Measurements from ENCODE around the gene TOR1AIP2.
"Not testable (repeated sequence)": the region's sequence is repeated elsewhere in the genome, so short reads cannot be mapped to it uniquely, and the experiment has no call there.

TOR1AIP2 gene

DNA sequence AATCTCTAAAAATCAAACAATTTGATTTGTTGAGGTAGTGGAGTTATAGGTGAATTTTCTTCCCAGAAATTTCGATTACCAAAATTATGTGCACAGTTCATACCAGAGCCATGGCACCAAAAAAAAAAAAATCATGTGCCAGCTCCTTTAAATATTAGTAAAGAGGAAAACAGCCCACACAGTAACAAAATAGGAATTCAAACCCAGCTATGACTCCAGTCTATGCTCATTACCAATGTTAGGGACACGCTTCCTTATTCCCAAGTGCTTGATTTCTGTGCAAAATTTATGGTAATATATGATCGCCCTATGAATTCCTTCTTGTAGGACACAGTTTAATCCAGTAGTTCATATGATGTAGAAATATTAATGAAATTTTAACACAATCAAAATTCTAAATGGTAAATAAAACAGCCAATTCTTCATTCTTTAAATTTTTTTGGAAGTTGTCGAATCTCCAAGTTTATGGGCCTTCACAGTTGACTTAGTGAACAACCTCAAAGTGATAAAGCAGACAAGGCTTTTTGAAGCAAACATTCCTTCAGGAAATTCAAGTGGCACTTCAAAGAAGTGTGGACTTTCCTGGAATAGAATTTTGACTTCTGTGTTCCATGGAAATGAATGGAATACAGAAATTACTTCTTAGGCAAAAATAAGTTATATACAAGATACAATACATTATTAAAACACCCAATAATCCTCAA is 1.9 kb downstream of the TOR1AIP2 start:
- DNase-seq (ENCODE audit: low read depth): no peak

DNA sequence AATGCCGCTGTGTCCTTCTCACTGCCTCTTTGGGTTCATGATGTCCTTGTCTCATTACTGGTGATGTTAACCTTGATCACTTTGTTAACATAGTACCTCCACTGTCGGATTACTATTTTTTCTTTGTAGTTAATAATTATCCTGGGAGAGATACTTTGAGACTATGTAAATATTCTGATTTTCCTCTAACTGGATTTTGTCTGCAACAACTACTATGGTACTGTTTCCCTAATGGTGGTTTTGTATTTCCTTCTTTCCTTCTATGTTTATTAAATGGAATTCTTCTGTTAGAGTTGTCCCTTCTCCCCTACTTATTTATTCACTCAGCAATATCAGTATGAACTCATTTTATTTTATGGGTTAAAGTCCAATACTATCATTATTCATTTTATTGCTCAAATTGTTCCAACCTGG is 4.2 kb downstream of the TOR1AIP2 start:
- DNase-seq (ENCODE audit: low read depth): no peak

DNA sequence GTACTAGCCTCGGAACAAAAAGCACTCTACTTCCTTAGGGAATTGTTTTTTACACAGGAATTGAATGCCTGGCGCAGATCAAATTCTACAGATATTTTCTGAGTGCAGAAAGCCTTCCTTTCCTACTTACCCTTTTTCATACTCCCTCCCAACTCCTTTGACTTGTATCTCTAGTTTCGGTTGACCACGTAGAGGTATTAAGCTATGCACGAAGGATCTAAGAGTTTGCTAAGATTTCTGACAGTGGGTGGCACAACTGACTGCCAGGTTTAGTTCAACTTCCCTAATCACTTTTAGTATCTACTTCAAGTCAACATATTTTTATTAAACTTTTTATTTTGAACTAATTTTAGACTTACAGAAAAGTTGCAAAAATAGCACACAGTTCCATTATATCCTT is 5.0 kb downstream of the TOR1AIP2 start:
- no peak for DNase-seq (ENCODE audit: low read depth)

DNA sequence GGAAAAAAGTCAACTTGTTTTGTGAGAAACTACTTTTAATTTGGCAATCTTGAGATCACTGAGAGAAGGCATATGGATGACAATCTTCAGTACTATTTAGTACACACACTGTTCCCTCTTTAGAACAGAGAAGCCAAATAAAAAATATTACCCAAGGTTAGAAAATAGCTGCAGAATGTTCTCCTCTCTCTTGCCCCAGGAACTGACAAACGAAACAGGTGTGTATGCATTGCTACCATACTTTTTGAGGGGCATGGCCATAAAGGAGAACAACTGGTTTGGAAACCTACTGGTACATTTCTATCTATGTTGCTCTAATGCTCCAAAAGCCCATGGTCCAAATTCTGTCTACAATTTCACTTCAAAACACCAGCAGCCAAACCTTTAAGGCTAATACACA is 5.7 kb downstream of the TOR1AIP2 start:
- no peak for DNase-seq (ENCODE audit: low read depth)

DNA sequence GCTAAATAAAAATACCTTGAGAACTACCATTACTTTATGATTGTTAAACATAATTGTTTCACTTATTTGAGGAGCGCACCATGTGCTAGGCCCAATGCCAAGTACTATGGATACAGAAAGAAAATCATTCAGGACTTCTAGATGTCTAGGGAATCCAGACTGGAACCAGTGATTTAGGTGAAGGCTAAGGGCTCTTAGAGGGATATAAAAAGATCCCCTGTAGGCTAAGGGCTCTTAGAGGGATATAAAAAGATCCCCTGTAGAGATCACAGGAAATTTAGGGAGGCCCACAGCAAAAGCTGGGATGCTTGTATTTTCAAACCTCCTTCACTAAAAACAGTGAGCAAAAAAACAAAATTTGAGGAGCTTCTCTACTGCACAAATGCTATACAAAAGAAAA is 6.7 kb downstream of the TOR1AIP2 start:
- no peak for DNase-seq (ENCODE audit: low read depth)

DNA sequence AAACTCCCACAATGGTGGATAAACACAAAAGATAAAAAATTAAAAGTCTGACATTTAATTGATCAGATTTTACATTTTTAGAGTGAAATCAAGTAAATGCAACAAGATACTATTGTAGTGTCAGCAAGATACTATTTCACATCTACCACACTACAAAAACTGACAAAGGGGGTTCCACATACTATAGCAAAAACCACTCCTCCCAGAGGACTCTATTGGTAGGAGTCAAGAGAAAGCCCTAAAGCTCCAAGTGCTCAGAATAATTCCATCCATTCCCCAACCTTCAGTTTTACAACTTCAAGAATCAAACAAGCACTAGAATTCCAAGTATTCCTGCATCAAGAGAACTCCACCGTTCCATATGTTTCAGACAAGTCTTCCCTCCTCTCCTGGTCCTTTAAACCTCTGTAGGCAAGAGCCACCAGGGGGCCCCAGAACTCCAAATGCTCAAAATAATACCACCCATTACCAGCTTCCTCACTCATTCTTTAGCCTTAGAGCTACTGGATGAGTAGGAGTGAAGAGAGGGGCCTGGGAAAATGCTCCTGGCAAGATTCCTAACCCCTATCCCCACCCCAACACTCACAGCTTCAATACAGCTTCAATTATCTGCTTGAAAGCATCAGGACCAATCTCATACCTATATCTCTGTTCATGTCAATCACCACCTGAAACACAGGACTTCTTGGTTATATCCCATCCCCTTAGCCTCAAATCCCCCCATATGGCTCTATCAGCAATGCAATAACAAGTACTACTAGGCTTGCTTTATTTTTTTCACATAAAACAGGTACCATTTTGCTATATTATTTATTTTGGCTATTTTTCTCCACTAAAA is 9.9 kb downstream of the TOR1AIP2 start:
- DNase-seq (ENCODE audit: low read depth): no peak

DNA sequence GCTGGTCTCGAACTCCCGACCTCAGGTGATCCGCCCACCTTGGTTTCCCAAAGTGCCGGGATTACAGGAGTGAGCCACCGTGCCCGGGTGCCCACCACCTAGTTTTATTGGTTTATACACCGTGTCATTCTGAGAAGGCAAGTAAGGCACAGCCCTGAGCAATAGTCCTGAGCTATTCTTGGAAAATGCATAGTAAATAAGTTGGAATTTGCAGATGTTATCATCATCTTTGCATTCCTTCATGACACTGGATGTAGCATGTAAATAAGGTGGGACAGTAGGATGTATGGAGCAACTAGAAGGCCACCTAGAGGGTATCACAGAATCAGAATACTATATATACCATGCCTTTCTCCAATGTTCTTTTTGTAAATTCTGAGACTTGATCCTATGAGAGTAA is 11.0 kb downstream of the TOR1AIP2 start:
- DNase-seq (ENCODE audit: low read depth): no peak

DNA sequence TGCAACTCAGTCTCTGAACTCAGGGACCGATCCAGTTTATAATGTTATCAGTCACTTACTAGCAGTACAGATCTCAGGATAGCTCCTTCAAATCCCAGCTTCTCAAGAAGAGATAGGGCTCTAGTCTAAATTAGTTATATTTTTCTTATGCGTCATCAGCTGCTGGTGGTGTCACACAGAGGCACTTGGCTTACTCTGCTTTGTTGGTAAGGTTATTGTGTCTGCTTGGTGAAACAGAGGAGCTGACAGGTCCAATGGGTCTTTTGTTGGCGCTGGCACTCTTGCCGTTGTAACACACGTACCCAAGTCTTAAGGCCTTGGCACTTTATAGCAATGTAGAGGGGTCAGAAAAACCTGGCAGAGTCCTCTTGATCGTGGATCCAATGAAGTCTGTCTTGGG is 12.2 kb downstream of the TOR1AIP2 start:
- no peak for DNase-seq (ENCODE audit: low read depth)

DNA sequence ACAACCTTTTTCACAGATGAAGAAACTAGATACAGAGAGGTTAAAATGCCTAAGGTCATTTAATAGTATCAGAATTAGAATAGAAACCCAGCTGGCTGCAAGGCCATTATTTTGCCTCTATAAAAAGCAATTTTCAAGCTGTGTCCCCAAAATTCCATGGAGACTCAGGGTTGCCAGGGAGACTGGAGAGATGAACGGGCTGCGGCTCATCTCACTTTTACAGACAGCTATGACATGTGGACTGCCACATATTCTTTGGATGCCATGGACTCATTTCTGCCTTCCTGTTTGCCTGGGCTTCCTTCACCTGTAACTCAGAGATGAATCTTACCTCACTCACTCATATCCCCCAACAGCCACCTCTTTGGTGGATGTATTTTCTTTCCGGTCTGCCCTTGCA is 17.0 kb downstream of the TOR1AIP2 start:
- no peak for DNase-seq (ENCODE audit: low read depth)

DNA sequence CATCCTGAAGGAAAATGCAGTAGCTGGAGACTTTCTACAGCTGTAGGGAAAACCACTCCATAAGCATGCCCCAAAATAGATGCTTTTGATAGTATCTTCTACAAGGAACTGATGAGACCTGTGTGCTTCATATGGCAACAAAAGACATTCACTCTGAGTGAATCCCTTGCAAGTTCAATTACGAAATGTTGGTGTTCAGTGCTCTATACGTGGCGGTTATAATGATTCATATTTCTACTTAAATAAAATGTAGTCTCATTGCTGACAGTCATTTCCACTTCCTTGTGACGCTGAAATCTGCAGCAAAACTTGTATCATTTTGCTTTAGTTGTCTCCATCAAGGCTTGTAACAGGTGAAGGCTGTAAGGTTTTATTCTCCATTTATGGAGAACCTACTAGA is 20.6 kb downstream of the TOR1AIP2 start:
- no peak for DNase-seq (ENCODE audit: low read depth)

DNA sequence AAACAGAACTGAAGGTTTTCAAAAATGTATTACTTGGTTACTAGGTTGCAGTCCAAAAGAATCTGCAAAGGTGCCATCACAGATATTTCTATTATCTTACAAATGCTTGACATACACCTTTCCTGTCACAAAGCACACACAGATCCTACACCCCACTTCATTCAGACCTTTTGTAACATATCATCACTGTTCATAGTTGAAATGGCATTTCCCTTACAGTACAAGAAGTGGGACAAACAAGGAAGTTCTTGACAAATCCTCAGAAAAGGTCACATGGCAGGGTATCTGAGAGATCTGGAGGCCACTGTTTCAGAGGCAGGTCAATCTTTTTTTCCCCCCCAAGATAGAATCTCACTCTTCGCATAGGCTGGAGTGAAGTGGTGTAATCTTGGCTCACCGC is 21.3 kb downstream of the TOR1AIP2 start:
- no peak for DNase-seq (ENCODE audit: low read depth)

DNA sequence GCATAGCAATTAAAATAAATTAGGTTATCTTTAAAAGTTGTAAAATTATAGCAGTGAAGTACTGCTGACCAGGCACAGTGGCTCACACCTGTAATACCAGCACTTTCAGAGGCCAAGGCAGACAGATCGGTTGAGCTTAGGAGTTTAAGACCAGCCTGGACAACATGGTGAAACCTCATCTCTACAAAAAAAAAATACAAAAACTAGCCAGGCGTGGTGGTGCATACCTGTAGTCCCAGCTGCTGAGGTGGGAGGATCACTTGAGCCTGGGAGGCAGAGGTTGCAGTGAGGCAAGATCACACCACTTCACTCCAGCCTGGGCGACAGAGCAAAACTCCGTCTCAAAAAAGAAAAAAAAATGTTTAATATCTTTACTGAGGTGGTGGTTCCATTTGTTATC is 21.8 kb downstream of the TOR1AIP2 start:
- DNase-seq (ENCODE audit: low read depth): not testable (repeated sequence)

DNA sequence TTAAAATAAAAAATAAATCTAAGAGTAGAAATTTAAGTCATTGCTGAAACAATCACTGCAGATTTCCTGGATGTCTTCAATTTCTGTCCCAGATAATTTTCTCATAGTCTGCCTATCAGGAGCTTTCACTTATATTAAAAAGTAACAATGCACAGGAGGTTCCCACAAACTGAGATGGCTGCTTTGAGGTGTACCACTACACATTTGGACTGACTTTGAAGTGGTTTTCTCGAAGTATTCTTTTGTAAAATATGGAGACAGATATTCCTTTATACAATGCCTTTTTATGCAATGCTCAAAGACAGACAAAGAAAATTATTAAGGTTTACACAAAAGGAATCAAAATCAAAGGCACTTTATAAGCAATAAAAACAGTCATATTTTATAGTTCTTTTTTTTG is 24.5 kb downstream of the TOR1AIP2 start:
- DNase-seq (ENCODE audit: low read depth): no peak

DNA sequence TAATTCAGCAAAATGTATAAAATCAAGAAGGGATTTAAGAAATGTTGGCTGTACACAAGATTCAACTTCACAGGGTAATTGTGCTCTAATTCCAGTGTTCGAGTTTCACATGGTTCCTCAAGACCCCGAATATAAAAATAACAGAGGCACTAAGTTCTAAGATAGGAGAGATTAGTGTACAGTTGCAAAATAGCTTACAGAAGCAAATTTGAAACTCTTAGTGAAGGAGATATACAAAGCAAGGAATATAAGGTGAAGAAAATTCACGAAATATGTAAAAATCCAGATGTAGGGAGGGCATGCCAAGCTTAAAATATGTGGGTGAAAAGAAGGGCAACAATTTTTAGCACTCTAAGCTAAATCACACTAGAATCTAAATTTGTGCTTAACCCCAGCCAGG is 29.4 kb downstream of the TOR1AIP2 start:
- DNase-seq (ENCODE audit: low read depth): no peak

DNA sequence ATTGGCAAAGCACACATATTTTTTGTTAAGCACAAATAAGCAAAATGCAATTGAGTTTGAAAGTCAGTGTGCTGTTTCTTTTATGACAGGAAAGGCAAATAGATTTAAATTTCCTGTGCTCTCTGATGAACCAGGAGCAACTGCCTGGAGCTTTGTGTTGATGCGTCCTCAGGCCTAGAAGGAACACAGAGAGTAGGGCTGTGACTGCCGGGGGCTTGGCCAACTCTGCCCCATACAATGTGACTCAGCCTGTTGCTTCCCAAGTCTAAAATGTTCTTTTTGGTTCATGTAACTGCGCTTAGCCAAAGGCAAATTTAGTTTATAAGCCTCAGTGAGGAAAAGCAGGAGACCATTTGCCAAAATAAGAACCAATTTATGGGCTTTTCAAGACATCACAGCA is 37.5 kb downstream of the TOR1AIP2 start:
- no peak for DNase-seq (ENCODE audit: low read depth)

DNA sequence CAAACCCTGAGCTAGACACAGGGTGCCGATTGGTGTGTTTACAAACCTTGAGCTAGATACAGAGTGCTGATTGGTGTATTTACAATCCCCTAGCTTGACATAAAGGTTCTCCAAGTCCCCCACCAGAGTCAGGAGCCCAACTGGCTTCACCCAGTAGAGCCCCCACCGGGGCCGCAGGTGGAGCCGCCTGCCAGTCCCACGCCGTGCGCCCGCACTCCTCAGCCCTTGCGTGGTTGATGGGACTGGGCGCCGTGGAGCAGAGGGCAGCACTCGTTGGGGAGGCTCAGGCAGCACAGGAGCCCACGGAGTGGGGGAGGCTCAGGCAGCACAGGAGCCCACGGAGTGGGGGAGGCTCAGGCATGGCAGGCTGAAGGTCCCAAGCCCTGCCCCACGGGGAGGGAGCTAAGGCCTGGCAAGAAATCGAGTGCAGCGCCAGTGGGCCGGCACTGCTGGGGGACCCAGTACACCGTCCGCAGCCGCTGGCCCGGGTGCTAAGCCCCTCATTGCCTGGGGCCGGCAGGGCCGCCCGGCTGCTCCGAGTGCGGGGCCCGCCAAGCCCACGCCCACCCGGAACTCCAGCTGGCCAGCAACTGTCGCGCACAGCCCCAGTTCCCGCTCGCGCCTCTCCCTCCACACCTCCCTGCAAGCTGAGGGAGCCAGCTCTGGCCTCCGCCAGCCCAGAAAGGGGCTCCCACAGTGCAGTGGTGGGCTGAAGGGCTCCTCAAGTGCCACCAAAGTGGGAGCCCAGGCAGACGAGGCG is 40.7 kb downstream of the TOR1AIP2 start:
- not testable (repeated sequence) for DNase-seq (ENCODE audit: low read depth)

DNA sequence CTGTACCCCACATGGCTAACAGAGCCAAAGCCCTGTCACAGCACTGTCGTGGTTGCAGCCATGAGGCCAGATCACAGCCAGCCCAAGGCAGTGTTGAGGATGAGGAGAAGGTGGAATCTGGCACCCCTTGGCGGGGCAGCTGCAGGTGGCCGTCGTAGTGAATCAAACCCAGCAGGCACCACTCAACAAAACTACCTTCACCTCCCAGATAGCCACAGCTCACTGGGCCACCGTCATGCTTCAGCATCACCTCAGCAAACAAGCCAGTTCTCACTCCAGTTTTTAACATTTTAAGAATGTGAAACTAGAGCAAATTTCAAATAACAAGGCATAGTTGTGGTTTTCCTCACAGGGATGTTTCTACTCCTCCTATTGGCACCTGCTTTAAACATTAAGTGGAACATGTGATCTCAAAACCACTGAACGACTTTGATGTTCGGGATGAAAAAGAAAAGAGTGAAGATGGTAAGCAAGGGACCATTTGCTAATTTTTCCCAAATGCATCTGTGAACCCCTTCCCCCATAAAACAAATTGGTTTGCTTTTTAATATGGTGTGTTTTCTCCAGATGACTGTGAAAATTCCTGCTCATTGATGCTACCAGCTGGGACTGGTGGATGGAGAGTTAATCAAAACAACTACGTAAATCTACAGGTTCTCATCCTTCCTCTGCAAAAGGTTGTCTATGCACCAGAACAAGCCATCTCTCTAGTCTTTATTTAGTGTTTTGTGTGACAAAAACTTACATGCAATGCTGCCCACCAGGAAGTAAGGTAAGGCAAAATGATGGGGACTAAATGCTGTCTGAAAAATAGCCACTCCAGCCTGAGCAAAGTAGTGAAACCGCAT is 45.5 kb downstream of the TOR1AIP2 start:
- no peak for DNase-seq (ENCODE audit: low read depth)

DNA sequence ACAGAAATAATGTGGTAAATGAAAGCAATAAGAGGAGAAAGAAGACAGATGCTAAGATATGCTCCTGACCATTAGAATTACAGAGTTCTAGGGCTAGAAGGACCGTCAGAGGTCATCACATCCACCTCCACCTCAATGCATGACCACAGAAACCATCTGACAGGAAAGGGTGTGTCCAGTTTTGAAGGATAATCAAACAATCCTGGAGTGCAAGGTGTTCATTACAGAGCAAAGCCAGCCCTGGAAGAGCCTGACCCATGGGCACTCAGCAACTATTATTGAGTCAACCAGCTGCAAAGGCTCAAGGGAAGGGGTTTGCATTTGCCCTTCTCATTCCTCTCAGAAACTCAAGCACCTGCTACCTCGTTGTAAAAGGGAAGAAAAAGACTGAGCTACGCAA is 46.4 kb downstream of the TOR1AIP2 start:
- DNase-seq (ENCODE audit: low read depth): no peak

DNA sequence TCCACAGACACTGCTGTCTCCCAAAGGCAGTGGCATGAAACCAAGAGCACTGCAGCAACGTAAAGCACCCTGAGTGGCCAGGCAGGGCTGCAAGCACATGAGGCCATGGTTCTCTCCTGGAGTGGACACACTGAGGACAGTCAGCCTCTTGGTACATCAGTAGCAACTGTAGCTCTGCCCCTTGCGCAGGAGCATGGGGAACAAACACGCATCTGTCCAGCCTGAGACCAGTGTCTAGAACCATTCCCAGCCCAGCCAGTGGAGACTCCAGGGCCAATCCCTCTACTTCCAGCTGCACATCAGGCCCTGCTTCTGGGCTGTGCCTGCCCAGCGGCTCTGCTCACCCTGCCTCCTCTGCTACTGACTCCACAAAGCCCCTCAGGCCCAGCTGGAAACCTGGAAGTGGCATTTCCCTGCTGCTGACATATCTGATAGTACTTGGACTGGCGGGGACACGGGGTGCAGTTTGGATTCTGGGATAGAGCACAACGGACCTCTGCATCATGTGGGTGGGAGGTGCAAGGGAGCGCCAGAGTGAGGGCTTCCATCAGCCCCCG is 49.0 kb downstream of the TOR1AIP2 start:
- DNase-seq (ENCODE audit: low read depth): no peak

DNA sequence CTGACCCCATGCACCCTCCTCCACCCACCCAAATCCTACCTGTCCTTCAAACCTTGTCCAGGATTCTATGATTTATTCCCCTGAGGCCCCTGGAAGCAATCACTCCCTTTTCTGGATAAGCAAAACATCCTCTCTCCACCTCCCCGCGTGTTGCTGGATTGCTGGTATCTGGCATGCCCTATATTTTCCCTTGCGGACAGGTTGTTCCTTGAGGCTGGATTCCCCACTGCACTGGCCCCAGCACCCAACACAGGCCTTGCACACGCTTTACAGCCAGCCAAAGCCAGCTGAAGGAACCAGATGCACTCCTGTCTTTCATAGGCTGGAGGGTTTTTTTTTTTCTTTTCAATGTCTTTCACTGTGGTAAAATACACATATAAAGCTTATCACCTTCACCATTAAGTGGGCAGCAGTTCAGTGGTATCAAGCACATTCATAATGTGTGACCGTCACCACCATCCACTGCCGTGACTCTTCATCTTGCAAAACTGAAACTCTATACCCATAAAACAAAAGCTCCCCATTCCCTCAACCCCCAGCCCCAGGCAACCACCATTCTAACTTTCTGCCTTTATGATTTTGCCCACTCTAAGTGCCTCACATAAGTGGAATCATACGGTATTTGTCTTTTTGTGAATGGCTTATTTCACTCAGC is 50.9 kb downstream of the TOR1AIP2 start:
- DNase-seq (ENCODE audit: low read depth): no peak

DNA sequence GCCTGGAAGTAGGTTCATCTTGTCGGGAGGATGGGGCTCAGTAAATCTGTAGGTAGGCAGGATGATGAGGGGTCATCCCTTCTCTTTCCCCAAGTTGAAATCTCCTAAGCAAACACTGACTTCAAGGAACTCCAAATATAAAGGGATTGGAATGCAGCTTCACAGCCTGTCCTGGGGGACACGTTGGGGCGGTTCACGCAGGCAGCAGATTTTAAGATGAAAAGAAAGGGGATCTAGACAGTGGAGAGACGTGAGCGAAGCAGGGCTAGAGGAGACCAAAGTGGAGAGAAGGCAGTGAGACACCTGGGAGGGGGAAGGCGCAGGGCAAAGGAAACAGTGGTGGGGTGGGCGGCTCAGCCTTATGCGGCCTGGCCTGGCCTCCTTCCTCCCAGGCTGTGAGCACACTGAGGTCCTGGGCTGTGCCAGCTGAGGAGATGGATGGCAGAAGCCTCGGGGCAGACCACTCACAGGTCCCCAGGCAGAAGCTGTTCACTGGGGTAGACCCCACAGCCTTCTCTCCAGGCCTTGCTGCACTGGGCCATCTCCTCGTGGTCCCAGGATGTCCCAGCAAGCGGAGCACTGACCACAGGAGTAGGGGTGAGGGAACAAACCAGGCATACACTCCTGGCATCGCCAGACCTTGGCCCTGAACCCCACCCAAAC is 51.7 kb downstream of the TOR1AIP2 start:
- no peak for DNase-seq (ENCODE audit: low read depth)
